OCI-LY3 (cell line): Measurements from ENCODE around the gene NDRG3.
A peak's percentile ranks its signal among the peaks of the same experiment; 100 is the strongest.

ENCODE experiments used
- H2AFZ ChIP-seq: fragments of 200-600, 300-600 bp; shearing (Covaris generic); 2 replicates; pipeline ENCODE4 v1.6.0; 2014; ENCODE audit warnings: antibody characterized with exemption, low read depth, low read length
- H3K27ac ChIP-seq: fragments of 200-600, 300-600 bp; sonication (generic); 2 replicates; pipeline ENCODE4 v1.5.1; 2014; ENCODE audit warnings: mild to moderate bottlenecking, low read length, moderate library complexity, mixed read lengths
- H3K27me3 ChIP-seq: fragments of 200-600, 300-600 bp; sonication (generic); 2 replicates; pipeline ENCODE4 v1.6.1; 2014; ENCODE audit warnings: low read depth, low read length, mixed read lengths
- H3K36me3 ChIP-seq: fragments of 200-600, 300-600 bp; sonication (generic); replicated peaks from 2 replicates; pipeline ENCODE3; 2014; ENCODE audit warnings: low read depth, low read length, mixed read lengths
- H3K4me1 ChIP-seq: fragments of 300-600, 200-600 bp; sonication (generic); 2 replicates; pipeline ENCODE4 v1.6.1; 2014; ENCODE audit warnings: low read length, mixed read lengths
- H3K4me2 ChIP-seq: fragments of 200-600, 300-600 bp; sonication (generic); 2 replicates; pipeline ENCODE4 v1.6.1; 2014; ENCODE audit warnings: low read length, mixed read lengths
- H3K4me3 ChIP-seq: fragments of 300-600, 200-600 bp; sonication (generic); 2 replicates; pipeline ENCODE4 v1.5.1; 2014; ENCODE audit warnings: antibody characterized with exemption, mild to moderate bottlenecking, low read length, moderate library complexity
- H3K79me2 ChIP-seq: fragments of 300-600, 200-600 bp; shearing (Covaris generic); 2 replicates; pipeline ENCODE4 v1.6.1; 2014; ENCODE audit warnings: mild to moderate bottlenecking, low read length, mixed read lengths
- H3K9ac ChIP-seq: fragments of 300-600, 200-600 bp; shearing (Covaris generic); 2 replicates; pipeline ENCODE4 v1.6.0; 2014; ENCODE audit warnings: mild to moderate bottlenecking, low read length, moderate library complexity
- H3K9me3 ChIP-seq: fragments of 200-600, 300-600 bp; shearing (Covaris generic); 2 replicates; pipeline ENCODE4 v1.6.1; 2014; ENCODE audit warnings: low read length, mixed read lengths; ENCODE audit not compliant: insufficient read depth
- H4K20me1 ChIP-seq: fragments of 200-600, 300-600 bp; sonication (generic); 2 replicates; pipeline ENCODE4 v1.6.1; 2016; ENCODE audit warnings: low read length, mixed read lengths; ENCODE audit not compliant: insufficient read depth
- CTCF ChIP-seq: fragments of 200-600, 300-600 bp; sonication (generic); IDR thresholded peaks from 2 replicates; pipeline ENCODE4 v1.5.1; 2014; ENCODE audit warnings: antibody characterized with exemption, low read length, low read depth
- EZH2phosphoT487 ChIP-seq: fragments of 200-600 bp; shearing (Covaris generic); IDR thresholded peaks from 2 replicates; pipeline ENCODE4 v1.6.1; 2018; ENCODE audit warnings: antibody characterized with exemption, mixed run types, low read depth

Gene NDRG3

GRCh38 chr20:36761125-36761524, 15.2 kb upstream of the NDRG3 start:
- Histone ChIP-seq H3K9ac (no peak overlapping the region), H3K4me1 (peaks cover 15% of the 10 kb centered on the region), H3K4me3 (no peak overlapping the region), H3K79me2 (no peaks in the 10 kb centered on the region), H3K4me2 (no peak overlapping the region), H2AFZ (no peak overlapping the region), H3K9me3 (no peaks in the 10 kb centered on the region), H3K36me3 (peaks cover 19% of the 10 kb centered on the region), H3K27ac (no peak overlapping the region), H3K27me3 (no peaks in the 10 kb centered on the region), H4K20me1 (no peaks in the 10 kb centered on the region)
- TF ChIP-seq EZH2phosphoT487, result no peak
- TF ChIP-seq CTCF, result no peak

GRCh38 chr20:36760647-36761046, 14.8 kb upstream of the NDRG3 start:
- no peak overlapping the region for H3K4me2 ChIP-seq
- H3K36me3 ChIP-seq, result peaks cover 20% of the 10 kb centered on the region
- peaks cover 15% of the 10 kb centered on the region for H3K4me1 ChIP-seq
- H3K79me2 ChIP-seq, result no peaks in the 10 kb centered on the region
- no peaks in the 10 kb centered on the region for H3K27me3 ChIP-seq
- H4K20me1 ChIP-seq, result no peaks in the 10 kb centered on the region
- H3K9ac ChIP-seq, result no peak overlapping the region
- H3K9me3 ChIP-seq, result no peaks in the 10 kb centered on the region
- H2AFZ ChIP-seq, result no peak overlapping the region
- TF ChIP-seq CTCF, result no peak
- no peak for TF ChIP-seq EZH2phosphoT487
- H3K4me3 ChIP-seq, result no peak overlapping the region
- H3K27ac ChIP-seq, result no peak overlapping the region

GRCh38 chr20:36758276-36758675, 12.4 kb upstream of the NDRG3 start:
- Histone ChIP-seq H3K4me3 (0 out of 2 replicates have a peak overlapping the region, but pooled peaks have one; percentile 2), H3K36me3 (peaks cover 34% of the 10 kb centered on the region), H3K27me3 (no peaks in the 10 kb centered on the region), H3K79me2 (no peaks in the 10 kb centered on the region), H3K9ac (no peak overlapping the region), H4K20me1 (no peaks in the 10 kb centered on the region), H3K9me3 (no peaks in the 10 kb centered on the region), H3K27ac (peak overlapping the region; percentile 56), H3K4me1 (peaks cover 15% of the 10 kb centered on the region), H2AFZ (no peak overlapping the region), H3K4me2 (peak overlapping the region; percentile 45)
- TF ChIP-seq EZH2phosphoT487 (no peak), CTCF (no peak)

GRCh38 chr20:36756496-36756895, 10.6 kb upstream of the NDRG3 start:
- Histone ChIP-seq H3K9me3 (no peaks in the 10 kb centered on the region), H3K79me2 (no peaks in the 10 kb centered on the region), H4K20me1 (no peaks in the 10 kb centered on the region), H3K9ac (no peak overlapping the region), H2AFZ (no peak overlapping the region), H3K27ac (no peak overlapping the region), H3K4me1 (peaks cover 15% of the 10 kb centered on the region), H3K36me3 (peaks cover 45% of the 10 kb centered on the region), H3K27me3 (no peaks in the 10 kb centered on the region), H3K4me2 (no peak overlapping the region), H3K4me3 (no peak overlapping the region)
- TF ChIP-seq CTCF (no peak), EZH2phosphoT487 (no peak)
